Upper lobe of left lung (tissue), 6 donors: ENCODE measurements around the gene CLBA1. TPM values are rescaled to one million over a fixed set of nuclear protein-coding genes. Genes with fewer than 3 reads are reported as not detected.

Experiments used
- ATAC-seq, 2 donors: fragments of 200-7000 bp; cut with Tn5 transposase; one replicate each; pipeline ENCODE4 v1.9.1; 2022; ENCODE audit warnings: mild to moderate bottlenecking in 2 of 2, moderate library complexity in 2 of 2; ENCODE audit not compliant: low FRiP score in 2 of 2
- DNase-seq, 2 donors: peaks; one replicate each; pipeline ENCODE4 v3.0.0-alpha.2; 2019 to 2020
- H3K27ac ChIP-seq, 4 donors: fragments of 200-600 bp; sonication (generic); one replicate each; pipeline ENCODE4 v1.5.1; 2016 to 2019
- H3K27me3 ChIP-seq, 4 donors: fragments of 200-600 bp; sonication (generic); one replicate each; pipeline ENCODE4 v1.5.1; 2017 to 2019
- H3K36me3 ChIP-seq, 4 donors: fragments of 200-600 bp; sonication (generic); one replicate each; pipeline ENCODE4 v1.5.1; 2016 to 2019
- H3K4me1 ChIP-seq, 4 donors: fragments of 200-600 bp; sonication (generic); one replicate each; pipeline ENCODE4 v1.5.1; 2018 to 2019
- H3K4me3 ChIP-seq, 4 donors: fragments of 200-600 bp; sonication (generic); one replicate each; pipeline ENCODE4 v1.5.1; 2017 to 2019; ENCODE audit warnings: mild to moderate bottlenecking in 2 of 4, moderate library complexity in 1 of 4
- H3K9me3 ChIP-seq, 4 donors: fragments of 200-600 bp; sonication (generic); one replicate each; pipeline ENCODE4 v1.5.1; 2018 to 2019
- CTCF ChIP-seq, 6 experiments: fragments of 450-650 bp in 4 of 6; fragments of 200-600 bp in 2 of 6; sonication (generic) in 2 of 6; IDR thresholded peaks; one replicate each; pipeline ENCODE4 v1.5.1; 2016 to 2019; ENCODE audit warnings: antibody characterized with exemption in 6 of 6
- EP300 ChIP-seq, 4 donors: sonication (generic); formaldehyde crosslinking; IDR thresholded peaks; one replicate each; pipeline ENCODE4 v1.5.1; 2017; ENCODE audit warnings: antibody characterized with exemption in 4 of 4, control low read depth in 2 of 4
- POLR2A ChIP-seq, 4 donors: fragments of 450-650 bp; IDR thresholded peaks; one replicate each; pipeline ENCODE4 v1.5.1; 2016 to 2017; ENCODE audit warnings: antibody characterized with exemption in 4 of 4, mild to moderate bottlenecking in 2 of 4
- POLR2AphosphoS5 ChIP-seq, 2 donors: sonication (generic); formaldehyde crosslinking; IDR thresholded peaks; one replicate each; pipeline ENCODE4 v1.5.1; 2017; ENCODE audit warnings: antibody characterized with exemption in 2 of 2
- WGBS, 2 donors: methylation state at CpG; one replicate each; pipeline ENCODE4 v1.1.5; 2017 to 2018; 5-methylcytosine and 5-hydroxymethylcytosine counted together
- total RNA-seq, 6 donors: library from RNA; depleted of rRNA in 4 of 6; stranded (reverse); fragments of >200 nt in 4 of 6; gene quantifications; one replicate each; pipeline versions ENCODE4 v1.1.0 to v1.2.1, GENCODE V29; 2016 to 2021
- donor health status: DM: no; HTN: no; CAD: no; lungs with moderate emphysema.
- donor health status: DM: no; HTN: yes; CAD: no; lungs with severe emphysema.

CLBA1 gene
- total RNA-seq, 6 donors from 2014 or later = 11.1 to 44.0 (median 13.3) TPM

GRCh38 chr14:104977681-104978653 lies 7.6 kb upstream of the CLBA1 start, which contains the start of gene AHNAK2:
Gene AHNAK2 (minus strand): TSS chr14:104978374. CDS start chr14:104978237, 137 bp downstream.
- WGBS, 2 donors = 8 to 10% methylated on average over 21 to 50 of the region's 111 CpGs
- H3K27ac ChIP-seq = no peak within 1 kb of the TSS
- DNase-seq = peak; percentile 82 to 95
- peak in 1 of 2 donors; percentile 83 for ATAC-seq
- no peaks in the 10 kb centered on the region for H3K36me3 ChIP-seq
- H3K27me3 ChIP-seq = peaks cover 0 to 12% (median 6%) of the 10 kb centered on the region in 4 donors
- no peaks in the 10 kb centered on the region for H3K9me3 ChIP-seq
- peak within 1 kb of the TSS; percentile 38 to 60 (median 52) for H3K4me3 ChIP-seq
- H3K4me1 ChIP-seq = peaks cover 54 to 66% (median 58%) of the 10 kb centered on the region in 4 donors
- TF ChIP-seq EP300 (IDR thresholded peaks at IDR 0.05) = no peak
- peak in 1 of 2 donors; percentile 24 for TF ChIP-seq POLR2AphosphoS5 (IDR thresholded peaks at IDR 0.05)
- TF ChIP-seq POLR2A (IDR thresholded peaks at IDR 0.05) = peak in 1 of 4 donors; percentile 49
- TF ChIP-seq CTCF (IDR thresholded peaks at IDR 0.05) = no peak

- WGBS, 2 donors = 55 to 79% methylated on average over 19 to 27 of the region's 32 CpGs
- DNase-seq (peak in 1 of 2 donors; percentile 83), ATAC-seq (no peak)
- H3K9me3 ChIP-seq = no peaks in the 10 kb centered on the region
- TF ChIP-seq CTCF (IDR thresholded peaks at IDR 0.05) = no peak
- no peak for TF ChIP-seq POLR2AphosphoS5 (IDR thresholded peaks at IDR 0.05)
- no peak for TF ChIP-seq EP300 (IDR thresholded peaks at IDR 0.05)
- TF ChIP-seq POLR2A (IDR thresholded peaks at IDR 0.05) = no peak
- peaks cover 43 to 55% (median 47%) of the 10 kb centered on the region in 4 donors for H3K4me1 ChIP-seq
- H3K36me3 ChIP-seq = no peaks in the 10 kb centered on the region
- H3K27ac ChIP-seq = no peak overlapping the region
- peaks cover 0 to 12% (median 6%) of the 10 kb centered on the region in 4 donors for H3K27me3 ChIP-seq
- H3K4me3 ChIP-seq = peak overlapping the region in 3 of 4 donors; percentile 47 to 60 (median 57)
These were observed 6.6 kb upstream of the CLBA1 start for GRCh38 chr14:104978746-104979691.

- 33 to 60% methylated on average over 11 to 19 of the region's 19 CpGs for WGBS, 2 donors
- Histone ChIP-seq H3K9me3 (no peaks in the 10 kb centered on the region), H3K4me3 (no peak overlapping the region), H3K27ac (no peak overlapping the region), H3K27me3 (peaks cover 0 to 12% (median 6%) of the 10 kb centered on the region in 4 donors), H3K4me1 (peaks cover 33 to 46% (median 39%) of the 10 kb centered on the region in 4 donors), H3K36me3 (no peaks in the 10 kb centered on the region)
- DNase-seq = peak; percentile 83 to 90
- TF ChIP-seq POLR2AphosphoS5 (IDR thresholded peaks at IDR 0.05) (peak; percentile 9 to 18), POLR2A (IDR thresholded peaks at IDR 0.05) (no peak)
- ATAC-seq = peak in 1 of 2 donors; percentile 13
These were observed 5.6 kb upstream of the CLBA1 start for GRCh38 chr14:104979758-104980610.

- Histone ChIP-seq H3K36me3 (no peaks in the 10 kb centered on the region), H3K27me3 (peaks cover 0 to 12% (median 6%) of the 10 kb centered on the region in 4 donors), H3K27ac (no peak overlapping the region), H3K4me3 (no peak overlapping the region), H3K4me1 (peaks cover 26 to 38% (median 31%) of the 10 kb centered on the region in 4 donors), H3K9me3 (no peaks in the 10 kb centered on the region)
- no peak for TF ChIP-seq CTCF (IDR thresholded peaks at IDR 0.05)
- no peak for TF ChIP-seq EP300 (IDR thresholded peaks at IDR 0.05)
- TF ChIP-seq POLR2A (IDR thresholded peaks at IDR 0.05) = no peak
- TF ChIP-seq POLR2AphosphoS5 (IDR thresholded peaks at IDR 0.05) = no peak
- WGBS, 2 donors = 89 to 100% methylated on average over 2 to 22 of the region's 22 CpGs
- DNase-seq = peak in 1 of 2 donors; percentile 52
- no peak for ATAC-seq
These were observed 4.7 kb upstream of the CLBA1 start for GRCh38 chr14:104980611-104981531.
